Activated naive CD4-positive, alpha-beta T cell treated with anti-CD3 and anti-CD28 coated beads, Interleukin-2, amount 10 ng/mL, durations not matched to agents 7 days and 5 days (primary cell): Measurements from ENCODE around the gene PPARA.

Experiments
- CTCF ChIA-PET: fragments of 350-600 bp; sonication (Branson Sonifier 250); formaldehyde crosslinking; loops from one replicate; lab custom pipeline; 2021; ENCODE audit warnings: antibody characterized with exemption; lab: Charles Lee
- DNase-seq: peaks from one replicate; pipeline ENCODE4 v3.0.0-alpha.2; 2020
- H3K27ac Mint-ChIP-seq: one replicate; pipeline ENCODE4 v1.8.0; 2021; ENCODE audit warnings: mild to moderate bottlenecking, moderate library complexity, mixed read lengths
- H3K27me3 Mint-ChIP-seq: one replicate; pipeline ENCODE4 v1.8.0; 2021; ENCODE audit warnings: mild to moderate bottlenecking, mixed read lengths
- H3K36me3 Mint-ChIP-seq: one replicate; pipeline ENCODE4 v1.8.0; 2021; ENCODE audit warnings: mixed read lengths
- H3K4me1 Mint-ChIP-seq: one replicate; pipeline ENCODE4 v1.8.0; 2021; ENCODE audit warnings: mixed read lengths
- H3K4me3 Mint-ChIP-seq: one replicate; pipeline ENCODE4 v1.8.0; 2021; ENCODE audit warnings: mild to moderate bottlenecking, moderate library complexity, mixed read lengths
- H3K9me3 Mint-ChIP-seq: one replicate; pipeline ENCODE4 v1.8.0; 2021; ENCODE audit warnings: mixed read lengths

PPARA gene

GRCh38 chr22:46242076-46242475 lies 91.8 kb downstream of the PPARA start:
- no peak overlapping the region for H3K27ac Mint-ChIP-seq
- no peak overlapping the region for H3K4me3 Mint-ChIP-seq
- no peak for DNase-seq
- H3K9me3 Mint-ChIP-seq = peaks cover 6% of the 10 kb centered on the region
- peaks cover 23% of the 10 kb centered on the region for H3K36me3 Mint-ChIP-seq
- no peaks in the 10 kb centered on the region for H3K27me3 Mint-ChIP-seq
- CTCF ChIA-PET = no interaction called here
- peaks cover 25% of the 10 kb centered on the region for H3K4me1 Mint-ChIP-seq

GRCh38 chr22:46244771-46245170 lies 94.4 kb downstream of the PPARA start:
- peaks cover 16% of the 10 kb centered on the region for H3K36me3 Mint-ChIP-seq
- H3K27me3 Mint-ChIP-seq = no peaks in the 10 kb centered on the region
- no peaks in the 10 kb centered on the region for H3K9me3 Mint-ChIP-seq
- no peak overlapping the region for H3K4me3 Mint-ChIP-seq
- no peak for DNase-seq
- peaks cover 29% of the 10 kb centered on the region for H3K4me1 Mint-ChIP-seq
- CTCF ChIA-PET = no interaction called here
- no peak overlapping the region for H3K27ac Mint-ChIP-seq

DNA sequence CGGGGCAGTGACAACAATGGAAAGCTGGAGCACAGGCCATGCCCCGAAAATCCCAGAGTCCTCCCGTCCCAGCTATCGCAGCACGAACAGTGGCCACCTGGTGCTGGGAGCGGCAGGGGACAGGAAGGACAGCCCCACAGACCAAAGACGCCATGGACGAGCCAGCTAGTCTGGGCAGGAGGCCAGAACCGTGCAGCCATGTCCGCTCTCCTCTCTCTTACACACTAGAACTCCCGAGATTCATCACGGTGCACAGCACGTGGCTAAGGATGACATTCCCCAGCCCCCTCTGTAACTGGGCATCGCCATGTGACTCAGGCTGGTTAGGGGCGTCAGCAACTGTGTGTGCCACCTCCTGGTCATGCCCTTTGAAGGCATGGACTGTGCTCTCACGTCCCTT lies 95.2 kb downstream of the PPARA start:
- Mint-ChIP-seq H3K27me3 (no peaks in the 10 kb centered on the region), H3K9me3 (no peaks in the 10 kb centered on the region), H3K4me3 (no peak overlapping the region), H3K36me3 (peaks cover 16% of the 10 kb centered on the region), H3K27ac (no peak overlapping the region), H3K4me1 (peaks cover 22% of the 10 kb centered on the region)
- no peak for DNase-seq
- CTCF ChIA-PET = no interaction called here

DNA sequence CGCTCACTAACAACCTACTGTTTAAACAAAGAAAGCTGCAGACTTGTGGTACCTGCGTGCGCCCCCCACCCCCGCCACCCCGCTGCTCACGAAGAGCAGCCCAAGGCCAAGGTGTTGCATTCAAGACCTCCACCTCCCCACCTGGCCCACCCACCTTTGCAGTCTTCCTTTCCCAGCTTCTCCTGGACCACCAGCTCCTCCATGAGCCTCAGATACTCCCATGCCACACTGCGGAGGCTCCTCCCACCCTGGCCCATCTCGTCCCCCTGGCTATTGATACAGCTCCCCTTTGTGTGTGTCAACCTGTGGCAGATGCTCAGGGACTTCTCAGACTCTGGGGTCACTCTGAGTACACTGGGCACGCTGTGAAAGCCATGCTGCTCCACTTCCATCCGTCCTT lies 95.9 kb downstream of the PPARA start:
- DNase-seq = no peak
- H3K27me3 Mint-ChIP-seq = peaks cover 3% of the 10 kb centered on the region
- H3K9me3 Mint-ChIP-seq = no peaks in the 10 kb centered on the region
- H3K27ac Mint-ChIP-seq = no peak overlapping the region
- peaks cover 21% of the 10 kb centered on the region for H3K4me1 Mint-ChIP-seq
- H3K36me3 Mint-ChIP-seq = peaks cover 15% of the 10 kb centered on the region
- CTCF ChIA-PET = no interaction called here
- H3K4me3 Mint-ChIP-seq = no peak overlapping the region

GRCh38 chr22:46247443-46247975 lies 97.2 kb downstream of the PPARA start:
- H3K27ac Mint-ChIP-seq = no peak overlapping the region
- peaks cover 29% of the 10 kb centered on the region for H3K4me1 Mint-ChIP-seq
- CTCF ChIA-PET = no interaction called here
- H3K4me3 Mint-ChIP-seq = no peak overlapping the region
- peaks cover 12% of the 10 kb centered on the region for H3K36me3 Mint-ChIP-seq
- DNase-seq = no peak
- H3K9me3 Mint-ChIP-seq = no peaks in the 10 kb centered on the region
- peaks cover 3% of the 10 kb centered on the region for H3K27me3 Mint-ChIP-seq

- H3K36me3 Mint-ChIP-seq = peaks cover 6% of the 10 kb centered on the region
- CTCF ChIA-PET = interaction anchor here (1.0 kb wide), 2 partner anchors 10 to 46 kb away, joined by 3 read pairs; partner anchors contain the start of gene GTSE1
These were observed 99.9 kb downstream of the PPARA start, which contains the start of gene CDPF1 for GRCh38 chr22:46250035-46250782. Gene CDPF1, minus strand, starts transcription at chr22:46250293. Its CDS starts 2,009 bp downstream, at chr22:46248284.

DNA sequence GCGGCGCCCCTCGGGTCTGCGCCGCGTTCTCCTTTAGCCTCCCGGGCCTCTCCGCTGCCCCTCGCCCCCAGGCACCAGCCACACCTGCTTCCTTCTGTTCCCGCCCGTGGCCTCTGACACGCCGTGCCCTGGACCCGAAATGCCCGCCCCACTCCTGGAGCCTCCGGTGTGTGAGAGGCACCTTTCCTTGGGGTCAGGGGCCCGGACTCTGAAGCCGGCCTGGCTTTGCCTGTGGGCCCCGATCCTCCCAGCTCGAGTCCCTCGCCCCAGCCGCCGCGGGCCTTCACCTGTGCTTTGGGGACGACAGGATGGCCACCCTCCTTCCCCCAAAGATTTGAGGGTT lies 100.4 kb downstream of the PPARA start:
- peak overlapping the region; percentile 82 for H3K27ac Mint-ChIP-seq
- DNase-seq = peak; percentile 43
- CTCF ChIA-PET = interaction anchor here (1.0 kb wide), 2 partner anchors 9 to 45 kb away, joined by 3 read pairs; partner anchors contain the start of gene GTSE1
- H3K9me3 Mint-ChIP-seq = peaks cover 2% of the 10 kb centered on the region
- peaks cover 13% of the 10 kb centered on the region for H3K27me3 Mint-ChIP-seq
- peak overlapping the region; percentile 83 for H3K4me3 Mint-ChIP-seq
- peaks cover 36% of the 10 kb centered on the region for H3K4me1 Mint-ChIP-seq
- peaks cover 6% of the 10 kb centered on the region for H3K36me3 Mint-ChIP-seq

More at GRCh38 chr22:46250035-46250782, 99.9 kb downstream of the PPARA start, which contains the start of gene CDPF1:
- Mint-ChIP-seq H3K27me3 (peaks cover 11% of the 10 kb centered on the region), H3K4me1 (peaks cover 36% of the 10 kb centered on the region), H3K9me3 (peaks cover 2% of the 10 kb centered on the region), H3K27ac (peak within 1 kb of the TSS; percentile 82), H3K4me3 (peak within 1 kb of the TSS; percentile 83)
- peak; percentile 93 for DNase-seq

GRCh38 chr22:46251266-46251665 lies 100.9 kb downstream of the PPARA start:
- CTCF ChIA-PET = no interaction called here
- DNase-seq = no peak
- peaks cover 6% of the 10 kb centered on the region for H3K36me3 Mint-ChIP-seq

DNA sequence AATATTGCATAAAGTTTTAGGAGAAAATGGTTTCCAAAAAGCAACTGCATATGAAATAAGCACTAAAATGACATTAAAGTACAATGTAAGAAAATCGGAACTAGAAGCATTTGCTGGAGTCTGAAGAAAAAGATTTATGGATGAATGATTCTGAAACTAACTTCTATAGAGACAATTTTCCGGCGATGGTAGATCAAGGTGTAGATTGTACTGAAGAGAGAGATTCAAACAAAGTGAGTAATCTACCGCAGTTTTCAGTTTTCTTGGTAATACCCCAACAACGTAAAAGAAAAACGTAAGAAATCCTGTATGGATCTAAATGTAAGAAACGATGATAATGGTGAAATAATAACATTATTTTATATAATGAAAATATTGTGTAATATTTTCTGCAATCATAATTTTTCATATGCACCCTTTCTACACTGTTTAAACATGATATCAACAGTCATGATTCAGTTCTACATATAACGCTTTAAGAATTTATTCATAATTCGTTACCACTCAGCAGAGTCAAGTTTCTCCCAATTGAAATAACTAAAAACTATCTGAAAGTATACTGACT lies 101.6 kb downstream of the PPARA start:
- no peak for DNase-seq
- Mint-ChIP-seq H3K4me3 (peak overlapping the region; percentile 83), H3K36me3 (peaks cover 6% of the 10 kb centered on the region), H3K4me1 (peaks cover 36% of the 10 kb centered on the region), H3K27ac (peak overlapping the region; percentile 82), H3K27me3 (peaks cover 24% of the 10 kb centered on the region), H3K9me3 (peaks cover 2% of the 10 kb centered on the region)
- CTCF ChIA-PET = interaction anchor here (0.7 to 1.0 kb wide), 2 partner anchors 44 to 508 kb away, joined by 3 read pairs; no protein-coding TSS in a partner anchor

More at GRCh38 chr22:46251266-46251665, 100.9 kb downstream of the PPARA start:
- peak overlapping the region; percentile 83 for H3K4me3 Mint-ChIP-seq
- peaks cover 36% of the 10 kb centered on the region for H3K4me1 Mint-ChIP-seq
- H3K27ac Mint-ChIP-seq = peak overlapping the region; percentile 82
- H3K27me3 Mint-ChIP-seq = peaks cover 18% of the 10 kb centered on the region
- peaks cover 2% of the 10 kb centered on the region for H3K9me3 Mint-ChIP-seq

DNA sequence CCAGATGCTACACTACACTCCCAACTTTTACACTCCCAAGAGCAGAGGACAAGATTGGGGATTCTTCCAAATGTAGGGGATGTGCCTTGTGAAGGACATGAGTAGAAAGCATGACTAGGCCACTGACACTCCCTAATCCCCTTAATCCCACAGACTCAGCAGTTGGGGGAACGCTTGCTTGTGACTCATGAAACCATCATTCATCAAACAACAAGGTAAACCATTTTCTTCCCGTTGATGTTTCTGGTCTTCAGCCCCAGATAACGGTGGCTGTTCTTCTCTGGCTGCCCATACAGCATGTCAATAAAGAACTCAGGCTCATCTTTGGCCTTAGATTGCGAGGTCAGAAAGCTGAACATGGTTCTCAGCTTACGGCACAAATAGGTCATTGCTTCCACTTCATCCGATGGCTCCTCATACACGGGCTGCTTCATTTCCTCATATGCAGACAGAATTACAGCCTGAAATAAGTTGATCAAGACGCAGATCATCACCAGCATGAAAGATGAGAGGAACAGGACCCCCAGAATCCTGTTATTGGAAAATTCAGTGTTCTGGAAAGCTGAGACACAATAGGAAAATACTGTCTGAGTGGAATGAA lies 106.1 kb downstream of the PPARA start:
- CTCF ChIA-PET = no interaction called here
- Mint-ChIP-seq H3K4me3 (no peak overlapping the region), H3K27me3 (peaks cover 67% of the 10 kb centered on the region), H3K36me3 (peaks cover 6% of the 10 kb centered on the region), H3K4me1 (peaks cover 14% of the 10 kb centered on the region), H3K9me3 (peaks cover 2% of the 10 kb centered on the region), H3K27ac (no peak overlapping the region)
- DNase-seq = no peak

GRCh38 chr22:46259374-46259773 lies 109.0 kb downstream of the PPARA start:
- Mint-ChIP-seq H3K9me3 (peaks cover 2% of the 10 kb centered on the region), H3K27ac (no peak overlapping the region), H3K36me3 (peaks cover 9% of the 10 kb centered on the region), H3K4me1 (peaks cover 6% of the 10 kb centered on the region), H3K4me3 (no peak overlapping the region), H3K27me3 (peaks cover 90% of the 10 kb centered on the region)
- CTCF ChIA-PET = interaction anchor here (1.1 kb wide), 1 partner anchor 9 kb away, joined by 3 read pairs; the partner anchor contains the start of gene CDPF1
- DNase-seq = no peak

- peaks cover 94% of the 10 kb centered on the region for H3K27me3 Mint-ChIP-seq
These were observed 109.7 kb downstream of the PPARA start for GRCh38 chr22:46260038-46260437.

DNA sequence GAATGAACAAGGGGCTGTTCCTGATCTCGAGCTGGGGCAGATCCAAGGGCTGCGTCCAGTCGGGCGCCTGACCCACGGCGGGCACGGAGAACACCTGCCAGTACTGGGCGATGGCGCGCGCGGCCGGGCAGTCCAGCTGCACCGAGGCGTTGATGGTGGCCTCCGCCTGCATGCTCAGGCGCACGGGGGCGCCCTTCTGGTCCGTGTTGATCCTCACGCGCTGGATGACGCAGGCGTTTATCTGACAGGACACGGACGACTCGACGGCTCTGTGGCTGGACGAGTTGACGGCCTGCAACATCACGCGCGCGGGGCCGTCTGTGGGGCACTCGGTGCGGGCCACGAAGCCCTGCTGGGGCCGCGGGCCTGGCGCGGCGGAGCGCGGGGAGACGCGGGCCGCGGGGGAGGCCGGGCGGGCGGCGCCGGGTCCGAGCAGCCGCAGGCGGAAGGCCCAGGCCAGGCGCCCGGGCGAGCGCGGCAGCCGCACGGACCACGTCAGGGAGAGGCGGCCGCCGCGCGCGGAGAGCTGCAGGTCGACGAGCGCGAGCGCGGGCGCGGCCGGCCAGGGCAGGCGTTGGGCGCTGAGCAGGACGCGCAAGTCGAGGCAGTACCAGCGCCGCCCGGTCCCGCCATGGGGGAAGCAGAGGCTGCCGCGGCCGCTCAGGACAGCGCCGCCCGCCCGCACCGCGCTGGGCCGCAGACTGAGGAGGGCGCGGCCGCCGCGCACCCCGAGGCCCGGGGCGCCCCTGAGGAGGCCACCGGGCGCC lies 112.3 kb downstream of the PPARA start:
- peak; percentile 44 for DNase-seq
- Mint-ChIP-seq H3K9me3 (peaks cover 15% of the 10 kb centered on the region), H3K4me3 (no peak overlapping the region), H3K36me3 (peaks cover 14% of the 10 kb centered on the region), H3K27ac (no peak overlapping the region), H3K27me3 (peaks cover 93% of the 10 kb centered on the region), H3K4me1 (peaks cover 12% of the 10 kb centered on the region)
- CTCF ChIA-PET = no interaction called here

More at GRCh38 chr22:46260038-46260437, 109.7 kb downstream of the PPARA start:
- CTCF ChIA-PET = interaction anchor here (1.1 kb wide), 1 partner anchor 10 kb away, joined by 3 read pairs; the partner anchor contains the start of gene CDPF1
- H3K4me3 Mint-ChIP-seq = no peak overlapping the region
- peaks cover 9% of the 10 kb centered on the region for H3K36me3 Mint-ChIP-seq
- H3K9me3 Mint-ChIP-seq = peaks cover 4% of the 10 kb centered on the region
- H3K27ac Mint-ChIP-seq = no peak overlapping the region
- no peak for DNase-seq
- H3K4me1 Mint-ChIP-seq = peaks cover 6% of the 10 kb centered on the region
